ENCODE data around the gene RAD51B. TPM values are rescaled to one million over a fixed set of nuclear protein-coding genes. Genes with fewer than 3 reads are reported as not detected.
A peak's percentile ranks its signal among the peaks of the same experiment; 100 is the strongest.

The RAD51B gene
- total RNA-seq, 2 donors from 2014 or later: 9.3 to 12.1 TPM

DNA sequence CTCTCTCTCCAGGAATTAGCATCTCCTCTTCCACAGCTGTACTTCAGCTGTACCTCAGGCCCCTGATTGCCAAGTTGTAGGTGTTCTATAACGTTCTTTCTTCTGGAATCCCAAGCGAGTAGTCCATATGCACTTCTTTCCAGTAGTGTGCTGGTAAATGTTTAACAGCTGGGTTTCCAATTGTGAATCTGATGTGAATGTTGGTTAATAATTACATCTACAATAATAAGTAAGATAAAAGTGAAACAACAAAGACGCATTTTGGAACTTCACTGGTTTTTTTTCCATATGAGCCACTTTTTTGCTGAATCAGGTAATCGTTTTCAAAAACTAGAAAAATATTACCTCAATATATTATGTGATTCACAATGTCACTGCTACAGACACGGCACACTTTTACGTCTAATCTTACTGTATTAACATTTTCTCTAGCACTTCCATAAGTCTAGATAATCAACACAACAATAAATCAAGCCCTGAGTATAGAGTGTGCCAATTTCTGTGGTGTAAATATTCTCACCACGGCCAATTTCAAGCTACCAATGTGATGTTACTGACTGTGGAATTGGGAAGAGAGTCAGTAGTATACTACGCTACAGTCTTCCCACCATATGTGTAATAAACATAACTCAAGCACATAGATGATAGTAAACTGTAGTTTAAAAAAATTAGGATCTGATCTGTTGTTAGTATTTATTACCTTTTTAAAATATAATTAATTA, 860.3 kb downstream of the RAD51B start:
- H3K36me3 ChIP-seq: no peaks in the 10 kb centered on the region
- no peak for ATAC-seq (ENCODE audit: insufficient number of reproducible peaks, low FRiP score, low read depth)
- H3K27ac ChIP-seq: peak overlapping the region in 1 of 2 donors; percentile 81
- peaks cover 39 to 41% of the 10 kb centered on the region in 2 donors for H3K4me1 ChIP-seq (ENCODE audit: control insufficient read depth in 1 of 2, low read depth in 2 of 2)
- H3K27me3 ChIP-seq (replicated peaks; ENCODE audit: insufficient read depth): no peaks in the 10 kb centered on the region
- no peak overlapping the region for H3K4me3 ChIP-seq
- TF ChIP-seq, protein P1, sequence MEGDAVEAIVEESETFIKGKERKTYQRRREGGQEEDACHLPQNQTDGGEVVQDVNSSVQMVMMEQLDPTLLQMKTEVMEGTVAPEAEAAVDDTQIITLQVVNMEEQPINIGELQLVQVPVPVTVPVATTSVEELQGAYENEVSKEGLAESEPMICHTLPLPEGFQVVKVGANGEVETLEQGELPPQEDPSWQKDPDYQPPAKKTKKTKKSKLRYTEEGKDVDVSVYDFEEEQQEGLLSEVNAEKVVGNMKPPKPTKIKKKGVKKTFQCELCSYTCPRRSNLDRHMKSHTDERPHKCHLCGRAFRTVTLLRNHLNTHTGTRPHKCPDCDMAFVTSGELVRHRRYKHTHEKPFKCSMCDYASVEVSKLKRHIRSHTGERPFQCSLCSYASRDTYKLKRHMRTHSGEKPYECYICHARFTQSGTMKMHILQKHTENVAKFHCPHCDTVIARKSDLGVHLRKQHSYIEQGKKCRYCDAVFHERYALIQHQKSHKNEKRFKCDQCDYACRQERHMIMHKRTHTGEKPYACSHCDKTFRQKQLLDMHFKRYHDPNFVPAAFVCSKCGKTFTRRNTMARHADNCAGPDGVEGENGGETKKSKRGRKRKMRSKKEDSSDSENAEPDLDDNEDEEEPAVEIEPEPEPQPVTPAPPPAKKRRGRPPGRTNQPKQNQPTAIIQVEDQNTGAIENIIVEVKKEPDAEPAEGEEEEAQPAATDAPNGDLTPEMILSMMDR (IDR thresholded peaks at IDR 0.05): no peak
- no peak for DNase-seq (ENCODE audit: low spot score)
- H3K9me3 ChIP-seq: no peaks in the 10 kb centered on the region

DNA sequence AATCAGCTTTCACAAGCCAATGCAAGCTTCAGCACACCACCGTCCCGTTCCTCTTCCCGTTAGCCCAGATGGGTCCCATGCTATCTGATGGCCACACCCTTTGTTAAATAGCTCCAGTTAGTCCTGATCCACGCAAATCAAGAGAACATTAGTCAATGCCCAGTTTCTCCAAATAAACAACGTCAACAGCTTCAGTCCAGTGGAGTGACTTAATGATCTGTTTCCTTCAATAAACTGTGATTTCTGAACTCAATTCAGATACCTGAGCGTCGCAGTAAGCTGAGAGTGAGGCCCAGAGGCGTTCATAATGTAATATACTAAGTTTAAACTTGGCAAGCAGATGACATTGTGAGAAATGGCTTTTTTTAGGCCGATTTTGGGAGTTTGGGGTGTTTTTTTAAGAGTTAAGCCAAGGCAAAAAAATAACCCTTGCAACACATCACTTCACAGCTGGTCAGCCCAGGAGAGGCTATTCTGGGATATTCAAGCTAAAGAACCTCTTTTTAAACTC, 861.0 kb downstream of the RAD51B start:
- Histone ChIP-seq H3K9me3 (no peaks in the 10 kb centered on the region), H3K27ac (peak overlapping the region; percentile 64 to 81), H3K4me1 (ENCODE audit: control insufficient read depth in 1 of 2, low read depth in 2 of 2) (peaks cover 41 to 42% of the 10 kb centered on the region in 2 donors), H3K36me3 (no peaks in the 10 kb centered on the region), H3K27me3 (replicated peaks; ENCODE audit: insufficient read depth) (no peaks in the 10 kb centered on the region), H3K4me3 (peak overlapping the region; percentile 3)
- TF ChIP-seq, protein P1 (IDR thresholded peaks at IDR 0.05): no peak
- DNase-seq (ENCODE audit: low spot score) (no peak), ATAC-seq (ENCODE audit: insufficient number of reproducible peaks, low FRiP score, low read depth) (peak; percentile 12)

DNA sequence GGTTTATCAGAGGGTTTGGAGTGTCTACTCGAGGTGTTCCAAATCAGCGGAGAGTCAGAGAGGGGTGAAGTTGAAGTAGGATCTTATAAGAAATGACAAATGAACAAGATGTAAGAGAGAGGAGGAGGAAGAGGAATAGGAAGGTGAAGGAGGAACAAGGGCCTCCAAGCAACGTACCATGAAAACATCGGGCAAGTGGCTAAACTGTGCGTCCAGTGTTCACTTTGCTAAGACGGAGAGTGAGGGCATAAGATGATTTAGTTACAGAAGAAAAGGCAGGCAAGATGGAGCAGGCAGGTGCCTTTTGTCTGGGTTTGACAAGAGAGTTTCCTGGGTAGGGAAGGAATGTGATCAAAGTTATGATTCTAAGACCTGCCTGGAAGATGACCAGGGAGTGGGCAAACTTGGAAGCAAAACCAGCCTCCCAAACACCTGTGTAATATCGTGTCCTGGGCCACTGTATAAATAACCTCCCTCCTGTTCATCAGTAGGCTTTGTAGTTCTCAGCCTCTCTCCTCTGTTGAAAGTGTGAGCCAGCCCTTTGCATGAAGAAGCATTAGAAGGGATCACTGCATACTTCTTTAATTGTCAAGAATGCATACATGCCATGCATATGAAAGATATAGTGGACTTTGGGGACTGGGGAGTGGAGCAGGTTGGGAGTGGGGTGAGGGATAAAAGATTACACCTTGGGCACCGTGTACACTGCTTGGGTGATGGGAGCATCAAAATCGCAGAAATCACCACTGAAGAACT, 861.9 kb downstream of the RAD51B start:
- ATAC-seq (ENCODE audit: insufficient number of reproducible peaks, low FRiP score, low read depth) (no peak), DNase-seq (ENCODE audit: low spot score) (no peak)
- H3K27ac ChIP-seq: peak overlapping the region; percentile 64 to 81
- TF ChIP-seq, protein P1 (IDR thresholded peaks at IDR 0.05): no peak
- no peaks in the 10 kb centered on the region for H3K27me3 ChIP-seq (replicated peaks; ENCODE audit: insufficient read depth)
- peaks cover 41 to 42% of the 10 kb centered on the region in 2 donors for H3K4me1 ChIP-seq (ENCODE audit: control insufficient read depth in 1 of 2, low read depth in 2 of 2)
- peak overlapping the region; percentile 3 for H3K4me3 ChIP-seq
- H3K9me3 ChIP-seq: no peaks in the 10 kb centered on the region
- H3K36me3 ChIP-seq: no peaks in the 10 kb centered on the region

DNA sequence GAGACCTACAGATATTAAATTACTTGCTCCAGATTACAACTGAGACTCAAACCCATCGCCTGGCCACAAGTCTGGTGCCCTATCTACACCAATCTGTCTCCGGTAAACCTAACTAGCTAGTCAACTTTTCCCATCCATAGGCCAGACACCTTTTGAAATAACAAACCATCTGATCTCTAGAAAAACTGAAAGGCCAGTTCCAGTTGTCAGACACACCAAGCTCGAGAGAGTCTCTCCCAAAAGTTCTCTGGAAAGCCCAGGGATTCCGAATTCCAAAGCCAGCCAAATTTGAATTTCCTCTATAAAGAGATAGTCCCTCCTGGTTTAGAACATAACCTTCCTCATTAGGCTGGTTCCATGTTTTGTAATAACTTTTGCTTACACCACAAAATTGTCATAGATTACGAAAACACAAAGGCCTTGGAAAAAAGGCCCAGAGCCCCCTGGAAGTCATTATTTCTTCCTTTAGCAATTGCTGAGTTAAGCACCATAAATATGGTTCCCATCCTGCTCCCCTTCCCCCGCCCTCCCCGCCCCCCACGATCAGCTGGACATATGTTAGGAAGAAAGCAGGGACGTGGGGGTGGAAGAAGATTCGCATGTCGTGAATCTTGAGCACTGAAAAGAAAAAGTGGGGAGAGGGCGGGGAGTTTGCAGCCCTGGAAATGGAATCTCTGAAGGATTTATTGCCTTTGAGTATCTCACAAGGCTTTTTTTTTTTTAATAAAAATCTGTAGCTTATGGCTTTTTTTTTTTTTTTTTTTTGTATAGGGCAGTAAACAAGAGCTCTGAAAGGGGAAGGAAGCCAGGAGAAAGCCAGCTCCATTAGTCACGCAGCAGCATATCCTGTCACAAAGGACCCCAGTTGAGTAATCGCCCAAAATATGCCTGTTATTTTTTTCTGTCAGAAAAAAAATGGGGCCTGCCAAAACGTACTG, 862.9 kb downstream of the RAD51B start:
- DNase-seq (ENCODE audit: low spot score) (peak; percentile 36), ATAC-seq (ENCODE audit: insufficient number of reproducible peaks, low FRiP score, low read depth) (peak; percentile 30)
- Histone ChIP-seq H3K36me3 (no peaks in the 10 kb centered on the region), H3K9me3 (no peaks in the 10 kb centered on the region), H3K27me3 (replicated peaks; ENCODE audit: insufficient read depth) (no peaks in the 10 kb centered on the region), H3K4me1 (ENCODE audit: control insufficient read depth in 1 of 2, low read depth in 2 of 2) (peaks cover 41 to 42% of the 10 kb centered on the region in 2 donors), H3K4me3 (no peak overlapping the region), H3K27ac (peak overlapping the region; percentile 64 to 81)
- TF ChIP-seq, protein P1 (IDR thresholded peaks at IDR 0.05): no peak

All from thoracic aorta (tissue), 2 donors.